OCI-LY1 (cell line): Measurements from ENCODE around the gene DPP6.

Experiments used
- H2AFZ ChIP-seq: fragments of 200-600 bp; sonication (generic), shearing (Covaris generic); 2 replicates; pipeline ENCODE4 v1.6.0; 2014; ENCODE audit warnings: antibody characterized with exemption, mild to moderate bottlenecking, low read length
- H3F3A ChIP-seq: fragments of 200-600 bp; sonication (generic), shearing (Covaris generic); 2 replicates; pipeline ENCODE4 v1.6.0; 2014; ENCODE audit warnings: mild to moderate bottlenecking, antibody characterized with exemption, low read length, moderate library complexity; ENCODE audit not compliant: insufficient read depth
- H3K27ac ChIP-seq: fragments of 200-600 bp; sonication (generic); 2 replicates; pipeline ENCODE4 v1.5.1; 2014; ENCODE audit warnings: low read length, mixed run types, mild to moderate bottlenecking, low read depth; ENCODE audit not compliant: poor library complexity, severe bottlenecking
- H3K27me3 ChIP-seq: fragments of 200-600 bp; sonication (generic); 2 replicates; pipeline ENCODE4 v1.6.0; 2014; ENCODE audit warnings: antibody characterized with exemption, mild to moderate bottlenecking, low read length, moderate library complexity; ENCODE audit not compliant: insufficient read depth
- H3K36me3 ChIP-seq: fragments of 200-600 bp; sonication (generic); 2 replicates; pipeline ENCODE4 v1.6.1; 2014; ENCODE audit warnings: mild to moderate bottlenecking, antibody characterized with exemption, low read length, moderate library complexity, mixed read lengths; ENCODE audit not compliant: insufficient read depth
- H3K4me1 ChIP-seq: fragments of 200-600 bp; sonication (generic); 2 replicates; pipeline ENCODE4 v1.5.1; 2014; ENCODE audit warnings: mild to moderate bottlenecking, low read length, moderate library complexity; ENCODE audit not compliant: insufficient read depth, severe bottlenecking
- H3K4me2 ChIP-seq: fragments of 200-600 bp; sonication (generic), shearing (Covaris generic); 2 replicates; pipeline ENCODE4 v1.6.1; 2014; ENCODE audit warnings: low read length
- H3K4me3 ChIP-seq: fragments of 200-600 bp; sonication (generic); 2 replicates; pipeline ENCODE4 v1.5.1; 2014; ENCODE audit warnings: low read length, low read depth, mild to moderate bottlenecking, mixed read lengths; ENCODE audit not compliant: poor library complexity, severe bottlenecking
- H3K79me2 ChIP-seq: fragments of 200-600 bp; shearing (Covaris generic); 2 replicates; pipeline ENCODE4 v1.6.1; 2016; ENCODE audit warnings: mixed run types, low read length, mixed read lengths; ENCODE audit not compliant: insufficient read depth
- H3K9ac ChIP-seq: fragments of 200-600 bp; sonication (generic), shearing (Covaris generic); 2 replicates; pipeline ENCODE4 v1.6.1; 2014; ENCODE audit warnings: mild to moderate bottlenecking, low read length, mixed read lengths
- H3K9me2 ChIP-seq: fragments of 200-600 bp; sonication (generic), shearing (Covaris generic); 2 replicates; pipeline ENCODE4 v1.6.1; 2014; ENCODE audit warnings: low read depth, mild to moderate bottlenecking, low read length, mixed read lengths
- H3K9me3 ChIP-seq: fragments of 200-600 bp; shearing (Covaris generic); 2 replicates; pipeline ENCODE4 v1.6.1; 2014; ENCODE audit warnings: low read length, mixed read lengths
- H4K20me1 ChIP-seq: fragments of 200-600 bp; sonication (generic), shearing (Covaris generic); 2 replicates; pipeline ENCODE4 v1.6.0; 2016; ENCODE audit warnings: mild to moderate bottlenecking, low read length; ENCODE audit not compliant: insufficient read depth
- EZH2 ChIP-seq: fragments of 200-600 bp; sonication (generic), shearing (Covaris generic); IDR thresholded peaks from 2 replicates; pipeline ENCODE4 v1.8.0; 2017; ENCODE audit warnings: borderline replicate concordance, mixed run types, mild to moderate bottlenecking, antibody characterized with exemption, low read length, moderate library complexity, mixed read lengths
- TF ChIP-seq, protein P1 (sequence below): fragments of 200-600 bp; sonication (generic), shearing (Covaris generic); IDR thresholded peaks from 2 replicates; pipeline ENCODE4 v1.5.1; 2017; ENCODE audit warnings: mild to moderate bottlenecking, antibody characterized with exemption, low read length, moderate library complexity, mixed read lengths

The DPP6 gene

GRCh38 chr7:154493594-154493993 lies 441.4 kb downstream of the DPP6 start:
- TF ChIP-seq EZH2: no peak
- TF ChIP-seq, protein P1, sequence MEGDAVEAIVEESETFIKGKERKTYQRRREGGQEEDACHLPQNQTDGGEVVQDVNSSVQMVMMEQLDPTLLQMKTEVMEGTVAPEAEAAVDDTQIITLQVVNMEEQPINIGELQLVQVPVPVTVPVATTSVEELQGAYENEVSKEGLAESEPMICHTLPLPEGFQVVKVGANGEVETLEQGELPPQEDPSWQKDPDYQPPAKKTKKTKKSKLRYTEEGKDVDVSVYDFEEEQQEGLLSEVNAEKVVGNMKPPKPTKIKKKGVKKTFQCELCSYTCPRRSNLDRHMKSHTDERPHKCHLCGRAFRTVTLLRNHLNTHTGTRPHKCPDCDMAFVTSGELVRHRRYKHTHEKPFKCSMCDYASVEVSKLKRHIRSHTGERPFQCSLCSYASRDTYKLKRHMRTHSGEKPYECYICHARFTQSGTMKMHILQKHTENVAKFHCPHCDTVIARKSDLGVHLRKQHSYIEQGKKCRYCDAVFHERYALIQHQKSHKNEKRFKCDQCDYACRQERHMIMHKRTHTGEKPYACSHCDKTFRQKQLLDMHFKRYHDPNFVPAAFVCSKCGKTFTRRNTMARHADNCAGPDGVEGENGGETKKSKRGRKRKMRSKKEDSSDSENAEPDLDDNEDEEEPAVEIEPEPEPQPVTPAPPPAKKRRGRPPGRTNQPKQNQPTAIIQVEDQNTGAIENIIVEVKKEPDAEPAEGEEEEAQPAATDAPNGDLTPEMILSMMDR: no peak
- H2AFZ ChIP-seq: no peak overlapping the region
- no peak overlapping the region for H3K4me3 ChIP-seq
- no peak overlapping the region for H3K27ac ChIP-seq
- H3K4me1 ChIP-seq: no peaks in the 10 kb centered on the region
- no peaks in the 10 kb centered on the region for H3F3A ChIP-seq
- no peaks in the 10 kb centered on the region for H3K9me2 ChIP-seq
- no peaks in the 10 kb centered on the region for H3K9me3 ChIP-seq
- H3K79me2 ChIP-seq: no peaks in the 10 kb centered on the region
- no peaks in the 10 kb centered on the region for H3K27me3 ChIP-seq
- H4K20me1 ChIP-seq: no peaks in the 10 kb centered on the region
- H3K36me3 ChIP-seq: no peaks in the 10 kb centered on the region
- no peak overlapping the region for H3K4me2 ChIP-seq
- H3K9ac ChIP-seq: no peak overlapping the region

DNA sequence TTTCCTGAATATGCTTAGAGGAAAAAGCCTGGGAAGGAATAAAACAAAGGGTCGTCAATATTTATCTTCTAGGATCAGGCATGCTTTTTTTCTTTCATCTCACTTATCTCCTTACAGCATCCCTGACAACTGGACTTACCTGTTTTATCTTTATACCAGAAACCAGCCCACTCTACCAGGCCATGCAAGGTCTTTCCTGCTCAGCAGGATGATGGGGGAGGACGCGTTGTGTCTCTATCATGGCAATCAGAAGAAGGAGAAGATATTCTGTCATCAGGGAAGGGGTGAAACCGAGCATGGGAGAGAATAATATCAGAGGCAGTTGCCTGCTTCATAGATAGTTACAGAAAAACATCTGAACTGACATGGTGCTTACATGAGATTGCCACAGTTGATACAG lies 445.6 kb downstream of the DPP6 start:
- Histone ChIP-seq H3K79me2 (no peaks in the 10 kb centered on the region), H3K4me2 (no peak overlapping the region), H3K9me2 (no peaks in the 10 kb centered on the region), H3K36me3 (no peaks in the 10 kb centered on the region), H3K4me1 (no peaks in the 10 kb centered on the region), H3K27me3 (no peaks in the 10 kb centered on the region), H3F3A (no peaks in the 10 kb centered on the region), H3K9ac (no peak overlapping the region), H3K27ac (no peak overlapping the region), H3K9me3 (no peaks in the 10 kb centered on the region), H4K20me1 (no peaks in the 10 kb centered on the region), H2AFZ (no peak overlapping the region), H3K4me3 (no peak overlapping the region)
- TF ChIP-seq, protein P1: no peak
- no peak for TF ChIP-seq EZH2

GRCh38 chr7:154503962-154504550 lies 451.9 kb downstream of the DPP6 start:
- H3K36me3 ChIP-seq: no peaks in the 10 kb centered on the region
- no peaks in the 10 kb centered on the region for H3K4me1 ChIP-seq
- no peak overlapping the region for H3K4me2 ChIP-seq
- no peaks in the 10 kb centered on the region for H3F3A ChIP-seq
- H3K27ac ChIP-seq: no peak overlapping the region
- no peaks in the 10 kb centered on the region for H3K9me3 ChIP-seq
- no peaks in the 10 kb centered on the region for H4K20me1 ChIP-seq
- H3K9me2 ChIP-seq: no peaks in the 10 kb centered on the region
- TF ChIP-seq EZH2: no peak
- TF ChIP-seq, protein P1: peak; percentile 84
- no peak overlapping the region for H3K9ac ChIP-seq
- no peaks in the 10 kb centered on the region for H3K79me2 ChIP-seq
- H2AFZ ChIP-seq: no peak overlapping the region
- H3K4me3 ChIP-seq: no peak overlapping the region
- H3K27me3 ChIP-seq: no peaks in the 10 kb centered on the region
